NCI-H1105 treated with DMSO at 0.1 percent for 48 hours (cell line): ENCODE results near the gene PPAT.

Source experiments
- DNase-seq: peaks from one replicate; lab custom pipeline; 2025; lab: John Stamatoyannopoulos, UW

The PPAT gene

DNA sequence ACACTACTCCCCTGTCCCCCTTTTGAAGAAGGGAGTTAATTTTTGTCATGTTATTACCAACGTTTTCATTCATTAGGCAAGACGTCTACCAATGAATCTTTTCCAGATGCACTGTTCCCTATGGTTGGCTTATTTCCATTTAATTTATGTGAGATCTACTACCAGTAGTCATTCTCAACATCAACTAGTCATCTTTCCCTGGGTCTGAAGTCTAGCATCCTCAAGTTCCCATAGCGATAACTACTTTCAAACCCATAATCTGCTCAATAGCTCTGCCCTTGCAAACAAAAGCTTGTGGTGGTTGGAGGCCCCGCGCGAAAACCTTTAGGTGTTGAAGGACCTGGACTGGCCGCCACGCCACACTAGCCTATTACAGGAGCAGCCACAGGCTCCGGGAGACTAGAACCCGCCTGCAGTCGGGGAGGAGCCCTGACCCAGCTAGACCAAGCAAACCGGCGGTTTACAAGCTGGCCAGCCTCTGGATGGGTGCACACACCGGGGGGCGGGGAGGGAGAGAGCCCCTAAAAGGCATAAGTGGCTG lies 746 bp downstream of the PPAT start:
- DNase-seq, result peak; percentile 45

DNA sequence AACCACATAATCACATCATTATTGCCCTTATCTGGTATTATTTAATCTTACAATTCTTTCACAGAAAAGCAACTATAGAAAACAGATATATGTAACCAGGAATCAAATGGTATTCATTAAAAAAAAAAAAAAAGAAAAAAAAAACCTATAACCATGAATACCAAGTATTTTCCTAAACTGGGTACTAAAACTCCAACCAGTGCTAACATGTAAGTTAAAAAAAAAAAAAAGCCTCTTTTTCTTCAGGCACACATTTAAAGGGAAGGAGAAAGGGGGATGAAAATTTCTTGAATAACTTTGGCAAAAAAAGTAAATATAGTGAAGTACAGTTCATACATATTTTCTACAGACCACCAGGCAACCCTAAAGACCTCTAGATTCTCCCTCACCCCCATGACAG lies 2.1 kb downstream of the PPAT start:
- no peak for DNase-seq

DNA sequence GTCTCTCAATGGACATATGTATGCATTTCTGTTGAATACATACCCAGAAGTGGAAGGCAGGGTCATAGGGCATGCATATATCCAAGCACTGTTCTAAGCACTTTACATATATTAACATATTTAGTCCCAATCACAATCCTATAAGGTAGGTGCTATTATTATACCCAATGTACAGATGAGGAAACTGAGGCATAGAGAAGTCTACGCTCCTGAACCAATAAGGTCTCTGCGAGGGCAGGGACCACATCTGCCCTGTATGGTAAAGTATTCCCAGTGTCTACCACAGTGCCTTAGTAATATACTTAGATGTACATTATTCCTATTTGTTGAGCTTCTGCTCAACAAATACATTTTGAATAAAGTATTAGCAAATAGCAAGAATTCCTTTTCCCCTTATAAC lies 5.2 kb downstream of the PPAT start:
- no peak for DNase-seq

DNA sequence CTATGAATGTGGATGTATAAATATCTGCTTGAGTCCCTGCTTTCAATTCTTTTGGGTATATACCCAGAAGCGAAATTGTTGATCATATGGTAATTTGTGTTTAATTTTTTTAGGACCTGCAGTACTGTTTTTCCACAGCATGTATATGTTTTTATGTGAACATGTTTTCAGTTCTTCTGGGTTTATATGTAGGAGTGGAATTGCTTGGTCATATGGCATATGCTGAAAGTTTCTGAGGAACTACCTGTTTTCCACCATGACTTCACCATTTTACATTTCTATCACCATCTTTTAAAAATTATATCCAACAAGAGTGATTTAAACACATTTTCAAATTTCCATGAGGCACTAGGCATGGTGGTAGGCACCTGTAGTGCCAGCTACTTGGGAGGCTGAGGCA lies 8.2 kb downstream of the PPAT start:
- no peak for DNase-seq

DNA sequence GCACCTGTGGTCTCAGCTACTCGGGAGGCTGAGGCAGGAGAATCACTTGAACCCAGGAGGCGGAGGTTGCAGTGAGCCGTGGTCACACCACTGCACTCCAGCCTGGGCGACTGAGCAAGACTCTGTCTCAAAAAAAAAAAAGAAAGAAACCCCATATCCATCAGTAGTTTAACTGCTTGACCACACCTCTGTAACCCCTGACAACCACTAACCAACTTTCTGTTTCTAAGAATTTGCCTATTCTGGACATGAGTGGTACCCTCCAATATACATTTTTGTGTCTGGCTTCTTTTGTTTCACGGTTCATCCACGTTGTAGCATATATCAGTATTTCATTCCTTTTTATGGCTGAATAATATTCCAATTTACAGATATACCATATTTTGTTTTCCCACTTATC lies 9.1 kb downstream of the PPAT start:
- DNase-seq, result no peak

DNA sequence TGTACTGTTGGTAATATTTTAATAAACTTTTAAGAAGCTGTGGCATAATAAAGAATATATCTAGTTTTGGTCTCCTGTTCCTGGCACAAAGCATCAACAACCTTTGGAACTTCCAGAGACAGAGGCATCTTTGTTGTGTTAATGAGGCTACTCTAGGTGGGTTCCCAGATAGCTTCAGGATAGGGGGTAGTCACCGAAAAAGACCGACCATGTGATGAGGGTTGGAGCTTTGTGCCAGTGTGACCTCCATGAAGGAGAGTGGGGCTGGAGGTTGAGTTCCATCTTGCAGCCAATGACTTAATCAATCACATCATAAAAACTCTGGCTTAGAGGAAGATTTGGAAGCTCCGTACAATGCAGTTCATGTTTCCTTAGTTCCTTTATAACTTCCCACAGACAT lies 9.9 kb downstream of the PPAT start:
- DNase-seq, result no peak

DNA sequence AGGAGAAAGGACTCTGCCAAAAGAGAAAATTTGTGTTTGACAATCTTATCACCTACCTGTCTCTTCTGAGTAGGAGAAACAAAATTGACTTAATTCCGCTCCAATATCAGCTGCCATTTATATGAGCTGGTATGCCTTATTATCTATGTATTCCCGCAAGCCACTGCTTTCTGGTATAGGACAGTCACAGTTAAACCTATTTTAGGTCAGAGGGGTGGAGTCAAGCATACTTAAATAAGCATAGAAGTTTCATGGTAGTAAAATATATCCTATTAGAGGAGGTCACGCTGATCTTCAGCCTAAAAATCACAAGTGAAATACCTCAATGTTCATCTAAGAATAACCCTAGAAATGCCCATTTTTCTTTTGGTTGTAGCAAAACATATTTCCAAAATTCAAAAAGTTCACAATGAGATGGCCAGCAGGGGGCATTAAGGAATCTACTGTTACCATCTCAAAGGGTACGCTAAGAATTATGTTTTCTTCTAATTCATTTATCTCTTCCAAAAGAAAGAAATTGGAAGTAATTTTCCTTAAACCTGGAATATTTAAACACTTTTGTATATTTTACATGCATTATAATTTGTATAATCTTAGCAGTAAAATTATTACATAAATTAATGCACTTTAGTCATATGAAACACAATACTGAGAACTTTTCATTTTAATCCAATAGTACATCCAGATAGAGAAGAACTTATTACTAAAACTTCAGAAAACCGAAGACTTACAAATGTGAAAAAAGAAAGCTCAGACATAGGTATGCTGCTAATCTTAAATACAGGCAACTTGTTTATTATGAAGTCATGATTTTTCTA lies 10.5 kb downstream of the PPAT start:
- no peak for DNase-seq

DNA sequence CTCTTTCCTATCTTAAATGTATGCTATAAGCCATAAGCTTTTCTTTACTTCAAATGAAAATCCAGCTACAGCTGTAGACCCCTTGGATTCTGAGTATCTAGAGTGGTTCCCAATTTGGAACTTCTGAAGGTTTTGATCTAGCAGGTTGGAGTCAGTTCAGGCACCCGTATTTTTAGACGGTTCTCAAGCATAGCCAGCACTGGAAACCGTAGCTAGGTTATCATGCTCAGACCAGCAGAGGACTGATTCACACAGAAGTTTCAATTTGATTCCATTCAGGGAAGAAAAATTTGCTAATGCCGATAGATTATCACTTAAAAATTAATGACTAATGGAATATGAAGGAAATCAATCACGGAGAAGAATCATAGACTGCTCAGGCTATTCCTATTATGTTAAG lies 11.2 kb downstream of the PPAT start:
- no peak for DNase-seq

DNA sequence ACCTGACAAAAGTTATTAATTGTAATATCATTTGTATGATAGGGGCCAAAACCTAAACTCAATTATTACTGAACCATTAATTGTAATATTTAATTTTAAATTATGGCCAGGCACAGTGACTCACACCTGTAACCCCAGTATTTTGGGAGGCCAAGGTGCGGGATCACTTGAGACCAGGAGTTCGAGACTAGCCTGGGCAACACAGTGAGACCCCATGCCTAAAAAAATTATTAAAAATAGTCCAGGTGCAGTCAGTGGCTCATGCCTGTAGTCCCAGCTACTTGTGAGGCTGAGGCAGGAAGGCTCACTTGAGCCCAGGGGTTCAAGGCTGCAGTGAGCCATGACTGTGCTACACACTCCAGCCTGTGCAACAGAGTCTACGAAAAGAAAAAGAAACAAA lies 18.0 kb downstream of the PPAT start:
- DNase-seq, result no peak

DNA sequence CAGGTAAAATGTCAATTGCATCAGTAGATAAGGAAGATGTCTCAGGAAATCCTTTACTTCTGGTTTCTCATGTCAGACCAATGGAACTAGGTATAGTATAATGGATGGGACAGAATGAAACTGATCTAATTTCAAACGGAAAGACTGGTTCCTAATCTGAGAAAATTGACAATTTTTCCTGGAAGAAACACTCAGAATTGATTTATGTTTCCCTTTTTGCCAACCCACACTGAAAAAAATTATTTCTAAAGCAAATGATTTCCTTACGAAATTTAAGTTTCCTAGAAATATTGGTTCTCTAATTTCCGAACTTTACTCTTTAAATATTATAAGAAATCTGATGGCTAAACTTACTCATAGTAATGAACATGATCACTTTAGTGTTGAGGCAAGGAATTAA lies 19.1 kb downstream of the PPAT start:
- no peak for DNase-seq

DNA sequence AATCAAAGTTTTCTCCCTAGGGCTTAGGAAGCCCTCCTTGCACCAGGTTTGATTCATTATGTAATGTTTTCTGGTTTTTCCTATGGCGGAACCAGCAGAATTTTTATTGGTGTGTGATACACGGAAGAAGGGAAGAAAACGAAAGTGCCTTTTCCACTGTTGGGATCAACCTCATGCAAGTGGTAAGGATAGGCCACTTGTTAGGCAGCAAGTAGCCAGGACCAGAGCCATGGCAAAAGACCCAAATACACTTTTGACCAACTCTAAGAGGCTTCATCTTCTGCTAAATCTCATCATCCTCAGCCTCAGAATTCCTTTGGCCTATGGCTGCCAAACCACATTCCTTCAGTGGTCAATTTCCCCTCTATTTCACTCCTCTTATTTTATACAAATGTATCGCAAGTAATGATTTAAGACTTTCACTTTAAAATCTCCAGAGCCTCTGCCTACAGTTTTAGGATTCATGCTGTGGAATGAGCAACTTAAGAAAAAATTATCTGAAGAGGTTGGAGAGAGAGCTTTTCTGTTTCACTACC lies 21.2 kb downstream of the PPAT start:
- DNase-seq, result no peak

DNA sequence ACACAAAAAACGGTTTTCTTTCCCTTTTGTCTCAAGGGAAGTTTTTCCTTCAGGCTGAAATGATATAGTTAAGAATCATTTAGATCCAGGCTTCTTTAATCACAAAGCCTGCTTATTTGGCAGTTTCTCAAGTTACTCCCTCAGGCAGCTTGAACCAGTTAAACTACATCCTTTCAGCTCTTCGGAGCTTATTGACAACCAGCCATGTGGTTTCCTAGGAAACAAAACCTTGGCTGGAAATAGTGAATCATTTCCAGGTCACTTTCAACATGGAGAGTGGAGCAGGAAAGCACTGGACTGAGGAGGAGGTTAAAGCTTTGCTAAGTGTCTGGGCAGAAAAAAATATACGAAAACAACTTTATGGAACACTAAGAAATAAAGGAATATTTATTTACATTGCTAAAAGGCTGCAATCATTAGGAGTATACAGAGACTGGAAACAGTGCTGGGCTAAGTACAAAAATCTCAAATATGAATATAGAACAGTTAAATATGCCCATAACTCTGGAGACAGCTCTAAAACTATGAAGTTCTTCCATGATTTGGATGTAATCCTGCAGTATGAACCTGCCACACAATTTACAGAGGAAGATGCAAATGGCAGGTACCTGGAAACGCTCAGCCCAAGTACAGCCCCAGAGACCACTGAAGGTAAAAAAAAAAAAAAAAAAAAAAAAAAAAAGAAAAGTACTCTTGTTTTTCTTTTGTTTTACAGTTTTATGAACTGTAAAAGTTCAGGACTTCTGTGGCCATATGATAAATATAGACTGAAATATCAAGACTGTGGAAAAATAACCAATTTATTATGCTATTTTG lies 25.0 kb downstream of the PPAT start:
- peak; percentile 77 for DNase-seq

DNA sequence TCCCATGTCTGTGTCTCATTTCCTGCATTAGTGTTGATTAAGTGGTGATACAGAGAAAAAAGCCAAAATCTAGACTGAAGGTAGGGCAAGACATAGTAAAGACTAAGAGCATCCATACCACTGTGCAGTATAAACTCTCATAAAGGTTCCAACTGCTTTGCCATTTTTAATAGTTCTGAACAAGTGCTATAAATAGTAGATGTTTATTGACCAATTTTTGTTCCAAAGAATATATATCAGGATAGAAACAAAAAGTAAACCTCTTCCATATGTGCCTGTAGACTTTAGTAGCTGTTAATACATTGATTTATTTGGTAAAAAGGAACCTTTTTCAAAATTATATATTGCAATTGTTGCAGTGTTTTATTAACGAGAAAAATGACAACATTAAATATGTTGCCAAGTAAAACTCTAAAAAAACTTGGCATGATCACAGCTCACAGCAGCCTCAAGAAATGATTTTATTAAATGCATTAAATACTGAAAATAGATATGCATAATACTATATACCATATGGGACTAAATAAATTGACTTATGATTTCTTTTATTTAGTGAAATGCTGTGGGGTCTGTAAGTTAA lies 25.8 kb downstream of the PPAT start:
- no peak for DNase-seq

DNA sequence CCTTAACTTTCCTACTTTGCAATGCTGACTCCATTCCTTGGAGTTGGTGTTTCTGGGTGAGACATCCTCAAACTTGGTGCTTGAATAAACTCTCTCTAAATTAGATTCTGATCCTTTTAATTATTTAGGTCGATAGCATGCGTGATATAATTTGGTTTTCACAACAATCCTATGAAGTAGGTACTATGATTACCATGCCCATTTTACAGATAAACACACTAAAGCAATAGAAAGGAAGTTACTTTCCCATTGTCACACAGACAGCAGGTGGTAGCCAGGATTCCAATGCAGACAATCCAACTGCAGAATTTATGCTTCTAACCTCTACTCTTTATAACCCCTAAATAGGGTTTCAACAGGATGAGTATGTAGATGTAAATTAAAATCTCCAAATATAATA lies 26.4 kb downstream of the PPAT start:
- no peak for DNase-seq

DNA sequence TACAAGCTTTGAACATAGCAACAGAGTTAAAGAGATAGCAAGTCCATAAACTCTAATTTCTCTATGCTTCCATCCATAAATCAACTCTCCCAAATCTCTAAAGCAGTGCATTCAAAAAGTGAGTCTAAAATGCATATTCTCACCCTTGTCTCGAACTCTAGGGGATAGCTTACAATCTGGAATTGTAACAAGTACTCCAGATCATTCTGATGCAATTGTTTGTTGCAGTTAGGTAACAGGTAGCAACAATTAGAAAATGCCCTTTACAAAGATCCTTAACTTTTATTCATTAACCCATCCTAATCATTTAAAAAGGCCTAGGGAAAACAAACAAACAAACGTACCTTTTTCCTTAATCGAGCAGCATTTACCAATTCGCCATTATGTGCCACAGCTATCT lies 29.3 kb downstream of the PPAT start:
- no peak for DNase-seq

DNA sequence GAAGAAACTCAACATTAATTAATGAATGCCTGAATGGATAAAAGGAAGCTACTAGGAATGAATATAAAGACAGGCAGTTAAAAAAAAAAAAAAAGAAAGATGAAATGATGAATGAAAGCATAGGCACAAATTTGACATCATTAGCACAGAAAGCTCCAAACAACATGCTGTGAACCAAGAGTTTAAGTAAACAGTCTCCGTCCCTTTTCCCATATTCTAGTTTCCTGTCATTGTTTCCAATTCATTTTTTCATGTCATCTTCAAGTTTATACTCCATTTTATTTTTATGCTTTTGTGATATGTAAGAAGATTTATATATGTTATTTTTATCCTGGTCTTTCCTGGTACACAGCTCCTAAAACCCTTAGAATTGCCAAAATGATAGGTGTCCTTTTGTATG lies 30.4 kb downstream of the PPAT start:
- DNase-seq, result no peak

DNA sequence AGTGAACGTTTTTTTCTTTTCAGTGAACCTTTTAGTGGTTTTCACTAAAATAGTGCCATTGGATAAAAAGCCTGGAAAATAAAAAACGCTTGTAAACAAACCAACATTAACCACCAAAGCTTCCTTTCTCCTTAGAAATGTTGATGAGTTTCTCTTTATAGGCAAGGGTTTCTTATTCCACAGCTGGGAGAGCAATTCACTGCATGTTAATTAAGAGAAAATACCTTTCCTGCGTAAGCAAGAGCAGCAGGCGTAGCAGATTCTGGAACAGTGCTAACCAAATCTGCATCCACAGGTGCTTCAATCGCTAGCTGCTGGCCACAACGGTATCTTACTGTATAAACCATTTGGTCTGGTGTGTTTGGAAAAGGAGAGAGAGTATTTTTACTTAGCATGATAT lies 34.9 kb downstream of the PPAT start:
- DNase-seq, result no peak

DNA sequence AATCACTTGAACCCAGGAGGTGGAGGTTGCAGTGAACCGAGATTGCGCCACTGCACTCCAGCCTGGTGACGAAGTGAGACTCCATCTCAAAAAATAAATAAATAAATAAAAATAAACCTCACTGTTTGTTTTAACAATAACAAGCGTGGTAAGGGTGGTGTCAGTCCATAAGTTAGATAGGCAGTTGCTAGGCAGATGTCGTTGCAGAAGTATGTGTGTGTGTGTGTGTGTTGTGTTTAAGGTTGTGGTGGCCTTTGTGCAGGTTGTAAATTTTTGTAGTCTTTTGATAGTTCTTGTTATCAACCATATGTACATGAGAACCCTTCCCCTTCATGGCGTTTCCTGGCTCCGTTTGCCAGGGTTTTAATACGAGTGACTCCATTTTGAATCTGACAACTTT lies 44.1 kb downstream of the PPAT start:
- no peak for DNase-seq

DNA sequence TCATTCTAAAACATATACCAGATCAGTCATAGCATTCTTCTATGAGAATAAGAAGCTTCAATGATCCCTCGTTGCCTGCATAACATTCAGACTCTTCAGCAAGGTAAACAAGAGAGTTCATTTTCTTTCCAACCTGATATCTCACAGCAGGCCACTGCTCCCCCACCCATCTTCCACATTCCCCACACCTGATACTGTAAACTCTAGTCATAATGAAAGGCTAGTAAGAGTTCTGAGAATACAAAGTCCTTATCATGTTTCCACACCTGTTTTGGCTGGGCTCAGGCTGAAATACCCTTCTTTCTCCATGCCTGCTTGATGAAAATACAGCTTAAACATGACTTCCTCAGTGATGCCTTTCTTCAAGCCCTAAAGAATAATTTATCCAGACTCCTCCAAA lies 45.9 kb downstream of the PPAT start:
- no peak for DNase-seq

DNA sequence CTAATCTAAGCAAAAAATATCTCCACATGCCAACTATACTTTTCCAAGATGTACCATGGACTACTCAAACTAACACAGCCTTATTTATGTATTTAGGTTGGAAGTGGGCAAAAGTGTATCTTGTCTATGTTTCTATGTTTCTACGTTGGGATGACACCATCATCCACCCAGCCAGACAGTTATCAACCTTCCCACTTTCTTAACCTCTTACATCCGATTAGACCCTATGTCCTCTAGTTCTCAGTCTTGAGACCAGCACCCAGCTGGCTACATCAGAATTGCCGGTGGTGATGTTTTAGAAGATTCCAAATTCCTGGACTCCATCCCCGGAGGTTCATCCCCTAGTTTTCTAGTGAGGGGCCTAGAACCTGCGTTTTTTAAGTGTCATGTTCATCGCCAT lies 47.1 kb downstream of the PPAT start:
- no peak for DNase-seq

DNA sequence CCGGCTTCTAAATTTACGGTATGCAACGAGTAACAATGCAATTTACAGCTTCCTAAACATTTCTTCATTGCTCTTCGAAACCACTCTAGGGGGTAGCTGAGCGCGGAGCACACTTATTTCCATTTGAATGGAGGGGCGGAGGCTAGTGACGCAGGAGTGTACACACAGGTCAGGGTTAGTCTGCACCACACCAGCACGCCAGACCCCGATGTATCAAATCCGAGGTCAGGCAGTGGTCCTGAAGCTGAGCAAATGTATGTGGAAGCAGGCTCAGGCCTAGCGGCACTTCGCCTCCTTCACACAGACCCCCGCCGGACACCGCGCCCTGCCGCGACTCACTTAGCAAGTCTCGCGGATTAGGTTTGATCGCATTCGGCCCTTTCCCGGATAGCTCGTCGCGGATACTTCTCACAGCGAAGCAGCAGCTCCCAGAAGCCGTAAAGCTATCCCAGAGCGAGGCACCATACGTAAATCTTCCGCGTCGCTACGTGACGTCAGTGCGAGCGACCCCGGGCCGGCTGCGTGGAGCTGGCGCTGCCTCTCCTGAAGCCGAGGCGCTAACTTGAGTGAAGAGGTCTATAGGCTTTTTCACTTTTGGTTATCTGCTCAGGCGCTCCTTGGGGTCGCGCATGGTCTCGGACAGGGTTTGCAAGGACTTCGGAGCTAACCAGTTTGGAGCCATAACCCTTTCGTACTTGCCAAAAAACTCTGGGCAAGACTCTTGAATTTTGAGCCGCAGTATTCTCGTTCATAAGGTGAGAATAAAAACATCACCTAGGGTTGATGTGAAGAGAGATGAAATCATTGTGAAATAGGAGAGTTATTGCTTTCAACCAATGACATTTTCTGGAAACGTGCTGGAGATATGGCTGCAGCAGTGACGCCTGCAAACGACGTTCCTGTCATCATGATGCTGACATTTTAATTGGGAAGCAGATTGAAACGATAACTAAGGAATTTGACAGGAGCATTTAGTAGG lies 48.1 kb downstream of the PPAT start, which contains the start of gene AASDH:
Gene AASDH, minus strand, starts transcription at position 469 of the 979 bp plus-strand sequence. CDS start 3,192 bp downstream, outside the sequence.
- peak; percentile 85 for DNase-seq
